HG02884 (cell line): ENCODE data around the gene RNPEP.
"Not testable (repeated sequence)": the region's sequence is repeated elsewhere in the genome, so short reads cannot be mapped to it uniquely, and the experiment has no call there.

Experiments
- ATAC-seq: cut with Tn5 transposase; IDR thresholded peaks from one replicate; pipeline ENCODE4 v1.9.1; 2021; ENCODE audit warnings: mild to moderate bottlenecking, moderate library complexity; ENCODE audit not compliant: unreplicated experiment

The RNPEP gene

GRCh38 chr1:201958348-201958747 is 24.1 kb upstream of the RNPEP start:
- ATAC-seq: no peak

- ATAC-seq: not testable (repeated sequence)
Measured at GRCh38 chr1:201962382-201962781, 20.1 kb upstream of the RNPEP start.

GRCh38 chr1:201964261-201964660 is 18.2 kb upstream of the RNPEP start:
- ATAC-seq: no peak

GRCh38 chr1:201966171-201966570 is 16.3 kb upstream of the RNPEP start:
- no peak for ATAC-seq

GRCh38 chr1:201968202-201968925 is 14.1 kb upstream of the RNPEP start:
- ATAC-seq: no peak

- ATAC-seq: no peak
Measured at GRCh38 chr1:201970334-201971159, 11.9 kb upstream of the RNPEP start.

GRCh38 chr1:201982082-201982622 is 296 bp upstream of the RNPEP start:
- ATAC-seq: peak; percentile 37

- no peak for ATAC-seq
Measured at GRCh38 chr1:201983380-201983805, 945 bp downstream of the RNPEP start.

GRCh38 chr1:201984446-201984845 is 2.0 kb downstream of the RNPEP start:
- no peak for ATAC-seq

GRCh38 chr1:201985355-201985754 is 2.9 kb downstream of the RNPEP start:
- no peak for ATAC-seq

- no peak for ATAC-seq
Measured at GRCh38 chr1:201988601-201989000, 6.2 kb downstream of the RNPEP start.

GRCh38 chr1:201989354-201990128 is 7.1 kb downstream of the RNPEP start:
- ATAC-seq: no peak

- no peak for ATAC-seq
Measured at GRCh38 chr1:201990427-201990826, 8.0 kb downstream of the RNPEP start.

GRCh38 chr1:201999625-202000238 is 17.3 kb downstream of the RNPEP start:
- no peak for ATAC-seq

GRCh38 chr1:202002507-202002906 is 20.1 kb downstream of the RNPEP start:
- ATAC-seq: no peak

GRCh38 chr1:202004711-202005110 is 22.3 kb downstream of the RNPEP start:
- no peak for ATAC-seq

GRCh38 chr1:202005958-202006357 is 23.5 kb downstream of the RNPEP start:
- no peak for ATAC-seq

GRCh38 chr1:202007304-202007703 is 24.9 kb downstream of the RNPEP start:
- ATAC-seq: no peak

GRCh38 chr1:202007805-202008489 is 25.5 kb downstream of the RNPEP start:
- ATAC-seq: no peak
